ENCODE results near the gene DOCK1. TPM values are rescaled to one million over a fixed set of nuclear protein-coding genes. Genes with fewer than 3 reads are reported as not detected.

Gene DOCK1
- total RNA-seq, 2 experiments from 2014 or later, result 0.14 to 0.18 TPM

DNA sequence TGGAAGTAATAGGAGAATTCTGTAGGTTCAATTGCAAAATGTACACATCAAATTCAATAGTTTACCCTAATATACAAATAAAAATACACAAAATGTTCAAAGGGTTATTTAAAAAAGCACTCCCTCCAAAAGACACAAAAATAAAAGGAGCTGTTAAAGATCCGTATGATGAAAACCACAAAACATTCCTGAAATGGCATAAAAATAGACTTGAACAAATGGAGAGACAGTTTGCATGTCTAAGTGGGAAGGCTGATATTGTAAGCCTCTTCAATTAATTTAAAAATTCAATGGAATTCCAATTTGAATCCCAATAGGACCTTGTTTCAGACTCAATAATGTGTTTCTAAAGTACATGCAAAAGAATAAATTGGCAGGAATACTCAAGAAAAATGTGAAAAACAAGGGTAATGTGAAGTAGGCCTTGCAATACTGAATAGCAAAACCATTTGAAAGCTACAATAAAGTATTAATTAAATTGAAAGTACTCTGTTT lies 329.1 kb downstream of the DOCK1 start:
- no peak for ATAC-seq
- TF ChIP-seq CTCF (IDR thresholded peaks at IDR 0.05), result no peak
- intact Hi-C loops (cut with micrococcal nuclease), result no loop called here
- no peak for DNase-seq
- CTCF ChIA-PET, result no interaction called here
- Mint-ChIP-seq H3K9me3 (no peaks in the 10 kb centered on the region), H3K4me3 (no peak overlapping the region), H3K36me3 (ENCODE audit: low read depth) (no peaks in the 10 kb centered on the region), H3K27me3 (peaks cover 4% of the 10 kb centered on the region), H3K27ac (no peak overlapping the region), H3K4me1 (ENCODE audit: low read depth) (no peaks in the 10 kb centered on the region)
- POLR2A ChIA-PET, result interaction anchor here (0.7 kb wide), 1 partner anchor 1542 kb away, joined by 3 read pairs; no protein-coding TSS in a partner anchor

- Mint-ChIP-seq H3K4me3 (no peak overlapping the region), H3K27me3 (peaks cover 4% of the 10 kb centered on the region), H3K36me3 (ENCODE audit: low read depth) (no peaks in the 10 kb centered on the region), H3K4me1 (ENCODE audit: low read depth) (no peaks in the 10 kb centered on the region), H3K27ac (no peak overlapping the region), H3K9me3 (no peaks in the 10 kb centered on the region)
- DNase-seq (no peak), ATAC-seq (no peak)
- no peak for TF ChIP-seq CTCF (IDR thresholded peaks at IDR 0.05)
- intact Hi-C loops (cut with micrococcal nuclease), result no loop called here
- CTCF ChIA-PET, result no interaction called here
- POLR2A ChIA-PET, result no interaction called here
These were observed 331.0 kb downstream of the DOCK1 start for GRCh38 chr10:127236266-127236665.

DNA sequence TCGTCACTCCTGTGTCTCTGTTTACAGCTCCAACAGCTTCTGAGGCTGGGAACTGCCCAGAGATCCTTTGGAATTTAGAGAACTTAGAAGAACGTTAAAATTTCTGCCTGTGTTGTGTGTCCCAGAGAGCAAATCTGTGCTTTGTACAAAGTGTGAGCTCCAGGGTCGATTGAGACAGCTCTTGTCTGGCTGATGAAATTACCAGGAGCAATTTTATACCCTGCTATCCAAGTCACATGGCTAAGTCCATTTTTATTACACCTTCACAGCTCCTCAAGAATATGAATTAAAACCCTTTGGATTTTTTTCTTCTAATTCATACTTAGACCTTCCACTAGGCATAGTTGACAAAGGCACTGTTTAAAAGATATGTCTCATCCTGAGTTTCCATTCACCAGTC lies 337.7 kb downstream of the DOCK1 start:
- ATAC-seq, result no peak
- CTCF ChIA-PET, result interaction anchor here (1.1 kb wide), 1 partner anchor 111 kb away, joined by 3 read pairs; no protein-coding TSS in a partner anchor

DNA sequence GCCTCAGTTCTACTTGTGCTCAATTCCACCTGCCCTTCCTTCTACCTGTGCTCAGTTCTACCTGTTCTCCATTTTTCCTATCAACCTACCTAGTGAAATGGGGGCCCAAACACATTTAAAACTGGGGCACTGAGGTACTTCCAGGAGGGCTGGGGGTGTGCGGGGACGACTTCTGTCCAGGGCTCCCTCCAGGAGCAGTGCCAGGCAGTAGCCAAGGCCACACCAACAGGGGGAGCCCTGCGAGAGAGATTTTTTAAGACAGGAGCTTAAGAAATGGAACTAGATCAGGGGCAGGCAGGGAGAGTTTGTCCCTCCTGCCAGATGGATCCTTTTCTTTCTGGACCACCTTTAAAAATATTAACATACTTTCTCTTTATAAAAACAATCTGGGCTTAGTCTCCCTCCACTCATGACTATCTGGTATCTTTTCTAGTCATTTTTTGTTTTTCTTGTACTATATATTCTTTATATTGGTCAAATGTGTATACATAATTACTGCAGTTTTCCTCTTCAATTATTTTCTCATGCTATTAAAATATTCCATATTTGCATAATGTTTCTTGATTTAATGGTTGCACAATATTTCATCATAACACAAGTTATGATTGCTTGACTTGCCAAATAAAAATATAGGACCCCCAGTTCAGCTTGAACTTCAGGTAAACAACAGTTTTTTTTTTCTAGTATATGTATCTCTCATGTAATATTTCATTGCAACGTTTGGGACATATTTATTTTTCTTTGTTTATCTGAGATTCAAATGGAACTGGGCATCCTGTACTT lies 338.5 kb downstream of the DOCK1 start:
- no peak overlapping the region for H3K27ac Mint-ChIP-seq
- intact Hi-C loops (cut with micrococcal nuclease), result no loop called here
- no peak overlapping the region for H3K4me3 Mint-ChIP-seq
- no peaks in the 10 kb centered on the region for H3K4me1 Mint-ChIP-seq (ENCODE audit: low read depth)
- peaks cover 3% of the 10 kb centered on the region for H3K27me3 Mint-ChIP-seq
- peak; percentile 60 for DNase-seq
- POLR2A ChIA-PET, result no interaction called here
- H3K36me3 Mint-ChIP-seq (ENCODE audit: low read depth), result no peaks in the 10 kb centered on the region
- no peaks in the 10 kb centered on the region for H3K9me3 Mint-ChIP-seq
- TF ChIP-seq CTCF (IDR thresholded peaks at IDR 0.05), result peak; percentile 53
- CTCF ChIA-PET, result interaction anchor here (0.6 to 1.1 kb wide), 3 partner anchors 10 to 111 kb away, joined by 3 read pairs; no protein-coding TSS in a partner anchor
- ATAC-seq, result no peak

More for the DNA sequence above, 337.7 kb downstream of the DOCK1 start:
- no peak overlapping the region for H3K27ac Mint-ChIP-seq
- no peaks in the 10 kb centered on the region for H3K36me3 Mint-ChIP-seq (ENCODE audit: low read depth)
- no peak for DNase-seq
- TF ChIP-seq CTCF (IDR thresholded peaks at IDR 0.05), result no peak
- intact Hi-C loops (cut with micrococcal nuclease), result no loop called here
- POLR2A ChIA-PET, result no interaction called here
- H3K4me3 Mint-ChIP-seq, result no peak overlapping the region
- H3K4me1 Mint-ChIP-seq (ENCODE audit: low read depth), result no peaks in the 10 kb centered on the region
- peaks cover 3% of the 10 kb centered on the region for H3K27me3 Mint-ChIP-seq
- H3K9me3 Mint-ChIP-seq, result no peaks in the 10 kb centered on the region

GRCh38 chr10:127245456-127245855 lies 340.2 kb downstream of the DOCK1 start:
- ChIA-PET CTCF (no interaction called here), POLR2A (no interaction called here)
- Mint-ChIP-seq H3K36me3 (ENCODE audit: low read depth) (no peaks in the 10 kb centered on the region), H3K27ac (no peak overlapping the region), H3K9me3 (no peaks in the 10 kb centered on the region), H3K4me1 (ENCODE audit: low read depth) (no peaks in the 10 kb centered on the region), H3K27me3 (peaks cover 3% of the 10 kb centered on the region), H3K4me3 (no peak overlapping the region)
- intact Hi-C loops (cut with micrococcal nuclease), result no loop called here
- no peak for DNase-seq
- ATAC-seq, result no peak
- no peak for TF ChIP-seq CTCF (IDR thresholded peaks at IDR 0.05)
